A673 (cell line): ENCODE results near the gene TSEN15. TPM values are rescaled to one million over a fixed set of nuclear protein-coding genes. Genes with fewer than 3 reads are reported as not detected.
A peak's percentile ranks its signal among the peaks of the same experiment; 100 is the strongest.

Experiments used
- BruUV-seq: library from RNA; stranded (reverse); fragments of 400-500 nt; replicated peaks from 2 replicates; lab custom pipeline; 2021; lab: Mats Ljungman, UMichigan
- CTCF ChIA-PET: fragments of 300-600 bp; sonication (Branson Sonifier 250); formaldehyde crosslinking; loops from one replicate; lab custom pipeline; 2022; ENCODE audit warnings: antibody characterized with exemption; lab: Charles Lee
- POLR2A ChIA-PET: fragments of 300-600 bp; sonication (Branson Sonifier 250); formaldehyde crosslinking; loops from one replicate; lab custom pipeline; 2022; ENCODE audit warnings: antibody characterized with exemption; ENCODE audit not compliant: low non-redundant PET; lab: Charles Lee
- DNase-seq: peaks from one replicate; pipeline ENCODE4 v3.0.0-alpha.2; 2015; ENCODE audit warnings: low spot score
- H3K27ac ChIP-seq: fragments of 200-600 bp; sonication (generic); 2 replicates; pipeline ENCODE4 v1.5.1; 2016; ENCODE audit warnings: mixed run types, low read depth, mild to moderate bottlenecking, mixed read lengths, antibody characterized with exemption, low read length; ENCODE audit not compliant: poor library complexity, severe bottlenecking
- H3K27me3 ChIP-seq: fragments of 200-600 bp; sonication (generic); replicated peaks from 2 replicates; pipeline ENCODE4 v1.6.1; 2017; ENCODE audit warnings: mixed run types, low read depth, mild to moderate bottlenecking, mixed read lengths, antibody characterized with exemption, low read length; ENCODE audit not compliant: insufficient read depth, poor library complexity
- H3K36me3 ChIP-seq: fragments of 200-600 bp; sonication (generic); 2 replicates; pipeline ENCODE4 v1.6.1; 2016; ENCODE audit warnings: mixed run types, mild to moderate bottlenecking, mixed read lengths, antibody characterized with exemption, low read length; ENCODE audit not compliant: insufficient read depth, poor library complexity, severe bottlenecking
- H3K4me1 ChIP-seq: fragments of 200-600 bp; sonication (generic); 2 replicates; pipeline ENCODE4 v1.6.1; 2017; ENCODE audit warnings: mixed run types, mild to moderate bottlenecking, mixed read lengths, antibody characterized with exemption, low read length; ENCODE audit not compliant: insufficient read depth, poor library complexity, severe bottlenecking
- H3K4me3 ChIP-seq: fragments of 200-600 bp; sonication (generic); 2 replicates; pipeline ENCODE4 v1.5.1; 2016; ENCODE audit warnings: low read depth, mixed run types, mild to moderate bottlenecking, mixed read lengths, low read length; ENCODE audit not compliant: poor library complexity, severe bottlenecking
- H3K9me3 ChIP-seq: fragments of 200-600 bp; sonication (generic); 2 replicates; pipeline ENCODE4 v1.6.1; 2016; ENCODE audit warnings: mixed run types, low read depth, mild to moderate bottlenecking, mixed read lengths, antibody characterized with exemption, low read length; ENCODE audit not compliant: poor library complexity, severe bottlenecking
- CTCF ChIP-seq: fragments of 300-800, 200-600 bp; sonication (generic); conservative IDR thresholded peaks from 2 replicates; pipeline ENCODE4 v1.5.1; 2017; ENCODE audit warnings: low read depth, mild to moderate bottlenecking, antibody characterized with exemption, low read length, moderate library complexity, mixed read lengths
- EZH2 ChIP-seq: fragments of 200-600 bp; sonication (generic); IDR thresholded peaks from 2 replicates; pipeline ENCODE4 v1.6.1; 2017; ENCODE audit warnings: borderline replicate concordance, low read depth, mild to moderate bottlenecking, mixed read lengths, antibody characterized with exemption, low read length; ENCODE audit not compliant: poor library complexity, severe bottlenecking
- intact Hi-C: fragments of 100-400 bp; cut with micrococcal nuclease; formaldehyde crosslinking; loops from one replicate; pipeline ENCODE4 v1.10.0; 2022; ENCODE audit not compliant: unreplicated experiment
- total RNA-seq: library from RNA; stranded (reverse); gene quantifications from 2 replicates; pipeline ENCODE4 v1.2.3, GENCODE V29; 2021

TSEN15 gene
- total RNA-seq, 1 experiment from 2014 or later, result 57.0 TPM

- POLR2A ChIA-PET, result no interaction called here
- TF ChIP-seq EZH2, result no peak
- no peak for TF ChIP-seq CTCF
- Histone ChIP-seq H3K27me3 (no peaks in the 10 kb centered on the region), H3K27ac (peak overlapping the region; percentile 76), H3K4me3 (peak overlapping the region; percentile 10), H3K4me1 (peaks cover 75% of the 10 kb centered on the region), H3K9me3 (no peaks in the 10 kb centered on the region), H3K36me3 (no peaks in the 10 kb centered on the region)
- CTCF ChIA-PET, result no interaction called here
- BruUV-seq, result no TSS peak
- peak; percentile 37 for DNase-seq
- intact Hi-C loops, result no loop called here
Observed at GRCh38 chr1:184018622-184019021, 32.9 kb upstream of the TSEN15 start.

- intact Hi-C loops, result no loop called here
- H3K4me1 ChIP-seq, result peaks cover 79% of the 10 kb centered on the region
- no peaks in the 10 kb centered on the region for H3K27me3 ChIP-seq
- CTCF ChIA-PET, result interaction anchor here (0.5 kb wide), 1 partner anchor 18 kb away, joined by 3 read pairs; the partner anchor contains the start of gene COLGALT2
- no peaks in the 10 kb centered on the region for H3K36me3 ChIP-seq
- H3K9me3 ChIP-seq, result no peaks in the 10 kb centered on the region
- peak overlapping the region; percentile 76 for H3K27ac ChIP-seq
- peak; percentile 34 for DNase-seq
- peak overlapping the region; percentile 10 for H3K4me3 ChIP-seq
- POLR2A ChIA-PET, result no interaction called here
- BruUV-seq, result no TSS peak
- TF ChIP-seq CTCF (no peak), EZH2 (no peak)
Observed at GRCh38 chr1:184019069-184019468, 32.5 kb upstream of the TSEN15 start.

GRCh38 chr1:184019506-184019905 lies 32.0 kb upstream of the TSEN15 start:
- TF ChIP-seq CTCF, result no peak
- no peak for TF ChIP-seq EZH2
- ChIA-PET POLR2A (no interaction called here), CTCF (interaction anchor here (0.5 kb wide), 1 partner anchor 18 kb away, joined by 3 read pairs; the partner anchor contains the start of gene COLGALT2)
- Histone ChIP-seq H3K4me1 (peaks cover 82% of the 10 kb centered on the region), H3K27ac (peak overlapping the region; percentile 76), H3K9me3 (no peaks in the 10 kb centered on the region), H3K4me3 (no peak overlapping the region), H3K27me3 (no peaks in the 10 kb centered on the region), H3K36me3 (no peaks in the 10 kb centered on the region)
- DNase-seq, result no peak
- BruUV-seq, result no TSS peak
- intact Hi-C loops, result no loop called here
